Chondrocyte (in vitro differentiated cells): Measurements from ENCODE around the gene PTPRCAP. TPM values are rescaled to one million over a fixed set of nuclear protein-coding genes. Genes with fewer than 3 reads are reported as not detected.

Source experiments
- DNase-seq: peaks from one replicate; pipeline ENCODE4 v3.0.0; 2021; ENCODE audit warnings: mixed read lengths, low spot score
- H3K27ac Mint-ChIP-seq: one replicate; pipeline ENCODE4 v1.8.0; 2021; ENCODE audit warnings: mild to moderate bottlenecking, moderate library complexity, mixed read lengths; ENCODE audit not compliant: unreplicated experiment
- H3K27me3 Mint-ChIP-seq: 2 replicates; pipeline ENCODE4 v1.8.0; 2021; ENCODE audit warnings: low read depth, mixed read lengths
- H3K36me3 Mint-ChIP-seq: 2 replicates; pipeline ENCODE4 v1.8.0; 2021; ENCODE audit warnings: low read depth, mixed read lengths
- H3K4me1 Mint-ChIP-seq: 2 replicates; pipeline ENCODE4 v1.8.0; 2021; ENCODE audit warnings: low read depth, mild to moderate bottlenecking, mixed read lengths
- H3K4me3 Mint-ChIP-seq: one replicate; pipeline ENCODE4 v1.8.0; 2021; ENCODE audit warnings: mild to moderate bottlenecking, moderate library complexity, mixed read lengths; ENCODE audit not compliant: unreplicated experiment
- H3K9me3 Mint-ChIP-seq: 2 replicates; pipeline ENCODE4 v1.8.0; 2021; ENCODE audit warnings: low read depth, mixed read lengths
- total RNA-seq: library from RNA; stranded (reverse); gene quantifications from 3 replicates; pipeline ENCODE4 v1.2.1, GENCODE V29; 2021
- TF ChIP-seq, protein P1 (sequence below): fragments of 200-600 bp; sonication (generic); IDR thresholded peaks from 2 replicates; pipeline ENCODE4 v1.5.0; 2021; ENCODE audit warnings: antibody characterized with exemption, mild to moderate bottlenecking, moderate library complexity

The PTPRCAP gene
- total RNA-seq, 1 donor from 2014 or later = 0.47 TPM

DNA sequence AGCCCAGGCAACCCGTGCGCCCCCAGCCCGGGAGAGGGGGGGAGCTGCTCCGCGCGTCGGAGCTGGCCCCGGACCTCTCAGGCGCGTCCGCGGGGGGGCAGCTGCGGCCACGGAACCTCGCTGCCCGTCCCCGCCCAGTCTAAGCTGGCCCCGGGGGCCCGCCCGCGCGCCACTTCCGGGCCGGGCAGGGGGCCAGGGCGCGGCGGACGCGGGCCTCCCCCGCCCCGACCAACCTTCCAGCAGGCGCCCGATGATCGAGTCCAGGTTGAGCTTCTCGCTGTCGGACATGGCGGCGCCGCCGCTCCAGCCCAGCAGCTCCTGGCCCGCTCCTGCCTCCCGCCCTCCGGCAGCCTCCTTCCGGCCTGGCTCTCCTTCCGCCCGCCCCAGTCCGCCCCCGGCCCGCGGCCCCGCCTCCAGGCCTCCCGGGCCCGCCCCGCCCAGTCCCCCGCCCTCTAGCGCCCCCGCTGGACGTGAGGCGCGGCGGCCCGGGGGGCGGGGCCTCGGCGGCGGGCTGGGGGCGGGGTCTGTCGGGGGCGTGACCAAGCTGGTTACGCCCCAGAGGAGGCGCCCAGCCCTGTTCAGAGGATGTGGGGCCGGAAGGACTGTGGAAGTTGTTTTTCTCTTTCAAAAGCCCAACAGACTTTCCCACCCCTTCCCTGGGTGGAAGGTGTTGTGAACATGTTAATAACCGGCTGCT is 35.8 kb downstream of the PTPRCAP start, which contains the start of gene PPP1CA:
TSS of gene PPP1CA (minus strand) at position 364 of the 697 bp plus-strand sequence. CDS start at position 288, 76 bp downstream.
- Mint-ChIP-seq H3K4me3 (peak within 1 kb of the TSS; percentile 73), H3K27me3 (no peaks in the 10 kb centered on the region), H3K9me3 (no peaks in the 10 kb centered on the region), H3K27ac (peak within 1 kb of the TSS; percentile 59), H3K36me3 (peaks cover 12% of the 10 kb centered on the region), H3K4me1 (peaks cover 20% of the 10 kb centered on the region)
- TF ChIP-seq, protein P1, sequence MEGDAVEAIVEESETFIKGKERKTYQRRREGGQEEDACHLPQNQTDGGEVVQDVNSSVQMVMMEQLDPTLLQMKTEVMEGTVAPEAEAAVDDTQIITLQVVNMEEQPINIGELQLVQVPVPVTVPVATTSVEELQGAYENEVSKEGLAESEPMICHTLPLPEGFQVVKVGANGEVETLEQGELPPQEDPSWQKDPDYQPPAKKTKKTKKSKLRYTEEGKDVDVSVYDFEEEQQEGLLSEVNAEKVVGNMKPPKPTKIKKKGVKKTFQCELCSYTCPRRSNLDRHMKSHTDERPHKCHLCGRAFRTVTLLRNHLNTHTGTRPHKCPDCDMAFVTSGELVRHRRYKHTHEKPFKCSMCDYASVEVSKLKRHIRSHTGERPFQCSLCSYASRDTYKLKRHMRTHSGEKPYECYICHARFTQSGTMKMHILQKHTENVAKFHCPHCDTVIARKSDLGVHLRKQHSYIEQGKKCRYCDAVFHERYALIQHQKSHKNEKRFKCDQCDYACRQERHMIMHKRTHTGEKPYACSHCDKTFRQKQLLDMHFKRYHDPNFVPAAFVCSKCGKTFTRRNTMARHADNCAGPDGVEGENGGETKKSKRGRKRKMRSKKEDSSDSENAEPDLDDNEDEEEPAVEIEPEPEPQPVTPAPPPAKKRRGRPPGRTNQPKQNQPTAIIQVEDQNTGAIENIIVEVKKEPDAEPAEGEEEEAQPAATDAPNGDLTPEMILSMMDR = peak; percentile 77
- DNase-seq = no peak

DNA sequence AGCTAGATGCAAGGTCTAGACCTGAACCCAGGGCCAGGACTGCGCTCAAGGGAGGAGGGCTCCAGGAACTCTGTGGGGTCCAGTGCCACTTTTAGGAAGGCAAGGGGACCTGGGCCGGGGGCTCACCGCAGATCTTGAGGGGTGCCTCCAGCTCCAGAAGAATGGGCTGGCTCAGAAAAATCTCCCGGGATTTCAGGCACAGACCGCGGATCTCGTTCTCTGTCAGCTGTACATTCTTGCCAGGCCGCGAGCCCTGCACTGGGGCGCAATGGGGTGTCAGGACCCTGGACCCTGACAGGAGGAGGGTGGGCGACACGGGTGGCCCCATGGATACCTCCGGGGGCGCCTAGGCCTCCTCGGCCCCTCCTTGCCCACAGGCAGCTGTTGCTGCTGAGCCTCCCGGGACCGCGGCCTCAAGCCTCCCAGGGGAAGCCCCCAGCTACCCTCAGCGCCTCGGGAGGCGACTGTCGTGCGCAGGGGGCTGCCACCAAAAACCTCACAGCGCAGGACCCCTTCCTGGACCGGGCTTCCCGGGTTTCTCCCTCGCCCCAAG is 36.5 kb downstream of the PTPRCAP start:
- peak overlapping the region; percentile 73 for H3K4me3 Mint-ChIP-seq
- H3K27me3 Mint-ChIP-seq = no peaks in the 10 kb centered on the region
- TF ChIP-seq, protein P1 = no peak
- no peak for DNase-seq
- H3K27ac Mint-ChIP-seq = peak overlapping the region; percentile 17
- peaks cover 20% of the 10 kb centered on the region for H3K4me1 Mint-ChIP-seq
- peaks cover 12% of the 10 kb centered on the region for H3K36me3 Mint-ChIP-seq
- H3K9me3 Mint-ChIP-seq = no peaks in the 10 kb centered on the region

DNA sequence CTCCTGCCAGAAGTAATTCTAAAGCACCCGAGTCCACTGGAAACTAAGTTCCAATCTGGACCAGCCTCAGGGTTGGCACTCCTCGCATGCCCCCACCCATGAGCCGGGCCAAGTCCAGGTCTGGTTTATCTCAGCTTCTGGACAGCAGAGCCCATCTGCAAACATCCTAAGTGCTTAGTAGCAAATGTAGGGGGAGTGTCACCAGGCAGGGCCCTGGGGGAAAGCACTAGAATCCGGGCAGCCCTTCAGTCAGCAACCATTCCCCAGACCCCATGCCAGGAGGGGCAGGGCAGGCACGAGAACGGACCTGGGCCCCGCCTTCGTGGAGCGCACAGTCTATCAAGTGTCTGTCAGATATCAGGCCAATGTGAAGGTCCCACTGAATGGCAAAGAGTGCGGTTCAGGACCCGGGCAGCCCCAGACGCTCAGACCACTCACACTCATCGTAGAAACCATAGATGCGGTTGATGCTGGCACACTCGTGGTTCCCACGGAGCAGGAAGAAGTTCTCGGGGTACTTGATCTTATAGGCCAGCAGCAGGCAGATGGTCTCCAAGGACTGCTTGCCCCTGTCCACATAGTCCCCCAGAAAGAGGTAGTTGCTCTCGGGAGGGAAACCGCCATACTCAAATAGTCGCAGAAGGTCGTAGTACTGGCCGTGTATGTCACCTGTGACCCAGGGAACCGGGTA is 37.1 kb downstream of the PTPRCAP start:
- Mint-ChIP-seq H3K27ac (peak overlapping the region; percentile 61), H3K27me3 (no peaks in the 10 kb centered on the region), H3K9me3 (no peaks in the 10 kb centered on the region), H3K4me3 (peak overlapping the region; percentile 73), H3K4me1 (peaks cover 20% of the 10 kb centered on the region), H3K36me3 (peaks cover 12% of the 10 kb centered on the region)
- no peak for DNase-seq
- TF ChIP-seq, protein P1 = no peak

DNA sequence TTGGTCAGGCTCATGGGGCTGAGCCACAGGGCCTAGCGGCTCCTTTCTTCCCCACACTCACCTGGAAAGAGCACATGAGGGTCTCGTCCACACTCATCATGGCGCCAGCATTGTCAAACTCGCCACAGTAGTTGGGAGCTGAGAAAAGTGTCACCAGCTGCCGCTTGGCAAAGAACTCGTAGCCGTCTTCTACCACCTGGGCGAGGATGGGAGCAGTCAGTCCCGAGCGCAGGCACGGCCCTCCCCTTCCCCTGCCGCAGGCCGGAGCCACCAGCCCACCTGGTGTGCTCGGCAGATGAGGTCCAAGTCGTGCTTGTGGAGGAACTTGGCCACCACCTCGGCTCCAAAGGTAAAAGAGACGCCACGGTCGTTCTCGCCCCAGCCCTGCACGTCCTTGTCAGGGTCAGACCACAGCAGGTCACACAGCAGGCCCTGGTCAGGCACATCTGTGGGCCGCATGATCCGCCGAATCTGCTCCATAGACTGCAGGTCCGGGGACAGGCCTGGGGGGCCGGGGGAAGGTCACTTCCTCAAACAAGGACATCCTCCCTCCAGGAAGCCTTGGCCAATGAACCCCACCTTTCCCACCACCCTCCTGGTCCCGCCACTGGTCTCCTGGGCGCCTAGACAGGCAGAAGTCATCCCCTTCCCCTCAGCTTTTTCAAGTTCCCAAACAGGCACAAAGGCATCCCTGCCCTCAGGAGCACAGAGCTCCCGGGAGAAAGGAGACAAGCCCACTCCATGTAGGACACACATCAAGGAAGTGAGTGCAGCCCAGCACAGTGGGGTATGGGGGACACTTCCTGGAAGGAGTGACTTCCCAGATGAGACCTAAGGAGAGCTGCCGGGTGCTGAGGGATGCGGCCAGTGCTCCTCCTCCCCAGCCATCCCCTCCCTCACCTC is 38.6 kb downstream of the PTPRCAP start:
- H3K27ac Mint-ChIP-seq = peak overlapping the region; percentile 54
- peaks cover 12% of the 10 kb centered on the region for H3K36me3 Mint-ChIP-seq
- TF ChIP-seq, protein P1 = no peak
- no peak for DNase-seq
- peaks cover 20% of the 10 kb centered on the region for H3K4me1 Mint-ChIP-seq
- H3K4me3 Mint-ChIP-seq = peak overlapping the region; percentile 4
- no peaks in the 10 kb centered on the region for H3K27me3 Mint-ChIP-seq
- H3K9me3 Mint-ChIP-seq = no peaks in the 10 kb centered on the region
